ENCODE results near the gene CEBPA.

The CEBPA gene

DNA sequence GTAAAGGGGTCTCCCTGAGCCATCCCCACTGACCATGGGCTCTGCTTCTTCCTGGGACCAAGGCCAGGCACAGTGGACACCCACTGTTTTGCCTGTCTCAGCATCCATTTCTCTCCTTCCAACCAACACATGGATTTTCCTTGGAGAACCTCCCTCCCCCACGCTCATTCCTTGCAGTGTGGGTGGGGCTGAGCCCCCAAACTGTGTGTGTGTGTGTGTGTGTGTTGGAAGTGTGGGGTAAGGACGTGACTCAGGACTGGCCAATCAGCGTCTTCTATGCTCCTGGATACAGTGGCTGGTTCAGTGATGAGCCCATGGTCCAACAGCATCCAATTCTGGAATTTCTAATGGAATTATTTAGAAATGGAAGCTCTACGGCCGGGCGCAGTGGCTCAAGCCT lies 18.7 kb downstream of the CEBPA start:
- TF ChIP-seq, protein P1, sequence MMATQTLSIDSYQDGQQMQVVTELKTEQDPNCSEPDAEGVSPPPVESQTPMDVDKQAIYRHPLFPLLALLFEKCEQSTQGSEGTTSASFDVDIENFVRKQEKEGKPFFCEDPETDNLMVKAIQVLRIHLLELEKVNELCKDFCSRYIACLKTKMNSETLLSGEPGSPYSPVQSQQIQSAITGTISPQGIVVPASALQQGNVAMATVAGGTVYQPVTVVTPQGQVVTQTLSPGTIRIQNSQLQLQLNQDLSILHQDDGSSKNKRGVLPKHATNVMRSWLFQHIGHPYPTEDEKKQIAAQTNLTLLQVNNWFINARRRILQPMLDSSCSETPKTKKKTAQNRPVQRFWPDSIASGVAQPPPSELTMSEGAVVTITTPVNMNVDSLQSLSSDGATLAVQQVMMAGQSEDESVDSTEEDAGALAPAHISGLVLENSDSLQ (IDR thresholded peaks at IDR 0.05), result no peak
- no peak for TF ChIP-seq HDGF (IDR thresholded peaks at IDR 0.05; ENCODE audit: borderline replicate concordance)
- TF ChIP-seq ARNT (IDR thresholded peaks at IDR 0.05), result no peak
- no peak for TF ChIP-seq ZNF384 (IDR thresholded peaks at IDR 0.05)
- no peak for TF ChIP-seq TARDBP (IDR thresholded peaks at IDR 0.05)
- no peak for TF ChIP-seq ELF4 (IDR thresholded peaks at IDR 0.05)
- TF ChIP-seq L3MBTL2 (conservative IDR thresholded peaks at IDR 0.05), result no peak
- TF ChIP-seq FOXA1 (IDR thresholded peaks at IDR 0.05), result no peak
- no peak for TF ChIP-seq NFRKB (IDR thresholded peaks at IDR 0.05)
- TF ChIP-seq BHLHE40 (IDR thresholded peaks at IDR 0.05; ENCODE audit: borderline replicate concordance), result no peak
- no peak for DNase-seq (ENCODE audit: extremely low spot score)
- ChIA-PET POLR2A (interaction anchor here (2.2 kb wide), 1 partner anchor 18 kb away, joined by 6 read pairs; the partner anchor contains the start of gene CEBPA), CTCF (no interaction called here)

DNA sequence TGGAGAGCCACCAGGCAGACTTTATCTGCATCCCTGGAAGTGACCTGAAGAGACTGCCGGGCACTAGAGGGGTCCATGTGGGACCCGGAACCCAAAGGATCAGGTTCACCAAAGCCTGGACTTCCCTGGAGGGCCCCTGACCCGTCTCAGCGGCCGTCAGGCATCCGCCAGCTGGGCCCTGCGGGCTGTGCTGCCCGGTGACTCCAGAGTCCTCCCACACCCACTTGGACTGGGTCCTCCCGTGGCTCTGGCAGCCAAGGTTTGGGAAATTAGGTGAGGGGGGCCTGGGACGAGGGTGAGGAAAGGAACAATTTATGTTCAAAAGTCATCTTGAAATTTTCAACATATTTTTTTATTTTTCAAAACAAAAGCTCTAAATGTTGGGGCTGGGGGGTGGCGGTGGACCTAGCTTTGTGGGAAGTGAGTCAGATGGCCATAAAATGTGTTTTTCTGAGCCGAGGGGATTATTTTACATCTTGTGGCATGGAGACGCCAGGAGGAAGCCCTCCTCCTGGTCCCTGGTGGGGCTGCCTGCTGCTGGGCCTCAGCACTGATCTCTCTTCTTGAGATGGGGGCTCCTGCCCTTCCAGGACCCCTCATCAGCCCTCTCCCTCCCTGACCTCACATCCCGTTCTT lies 20.2 kb downstream of the CEBPA start:
- ChIA-PET CTCF (no interaction called here), POLR2A (interaction anchor here (1.9 kb wide), 1 partner anchor 92 kb away, joined by 5 read pairs; no protein-coding TSS in a partner anchor)
- DNase-seq (ENCODE audit: extremely low spot score), result no peak
- no peak for TF ChIP-seq FOXM1 (IDR thresholded peaks at IDR 0.05; ENCODE audit: borderline replicate concordance)
- TF ChIP-seq L3MBTL2 (conservative IDR thresholded peaks at IDR 0.05), result no peak
- TF ChIP-seq FOXK2 (IDR thresholded peaks at IDR 0.05), result no peak
- TF ChIP-seq HDGF (IDR thresholded peaks at IDR 0.05; ENCODE audit: borderline replicate concordance), result no peak
- TF ChIP-seq FOXA1 (IDR thresholded peaks at IDR 0.05), result no peak
- TF ChIP-seq ELF4 (IDR thresholded peaks at IDR 0.05), result no peak
- TF ChIP-seq ARNT (IDR thresholded peaks at IDR 0.05), result no peak
- no peak for TF ChIP-seq ZNF384 (IDR thresholded peaks at IDR 0.05)
- TF ChIP-seq BHLHE40 (IDR thresholded peaks at IDR 0.05; ENCODE audit: borderline replicate concordance), result no peak
- no peak for TF ChIP-seq NFRKB (IDR thresholded peaks at IDR 0.05)
- no peak for TF ChIP-seq SP1 (IDR thresholded peaks at IDR 0.05)
- TF ChIP-seq, protein P1 (IDR thresholded peaks at IDR 0.05), result no peak
- no peak for TF ChIP-seq SUZ12 (IDR thresholded peaks at IDR 0.05)

DNA sequence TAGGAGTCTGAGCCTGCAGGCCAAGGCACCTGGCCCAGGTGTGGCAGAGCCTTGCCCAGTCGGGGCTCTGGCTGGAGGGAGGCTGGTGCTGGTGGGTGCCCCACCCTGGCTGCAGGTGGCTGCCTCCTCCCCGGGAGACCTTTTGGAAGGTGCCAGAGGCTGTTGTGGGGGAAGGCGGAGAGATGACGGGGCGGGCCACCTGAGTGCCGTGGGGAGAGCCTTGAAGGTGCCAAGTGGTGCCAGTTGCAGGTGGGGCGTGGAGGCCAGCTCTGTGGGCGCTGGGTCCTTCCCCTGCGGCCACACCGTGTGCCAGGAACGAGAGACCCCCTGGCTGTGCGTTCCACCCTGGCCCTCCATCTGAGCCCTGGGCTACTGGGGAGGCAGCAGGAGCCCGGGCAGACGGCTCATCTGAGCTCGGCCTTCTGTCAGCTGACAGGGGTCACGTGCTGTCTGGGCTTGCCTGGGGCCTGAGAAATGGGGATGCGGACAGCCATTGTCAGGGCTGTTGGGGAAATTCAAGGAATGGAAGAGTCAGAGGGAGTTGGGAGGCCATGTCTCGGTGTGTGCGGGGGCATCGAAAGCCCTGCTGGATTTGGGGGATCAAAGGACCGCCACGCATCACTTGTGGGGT lies 20.9 kb downstream of the CEBPA start:
- ChIA-PET POLR2A (interaction anchor here (1.9 kb wide), 1 partner anchor 93 kb away, joined by 5 read pairs; no protein-coding TSS in a partner anchor), CTCF (no interaction called here)
- TF ChIP-seq ZNF384 (IDR thresholded peaks at IDR 0.05) (no peak), LEF1 (IDR thresholded peaks at IDR 0.05; ENCODE audit: borderline replicate concordance) (no peak), FOXA1 (IDR thresholded peaks at IDR 0.05) (no peak), SP1 (IDR thresholded peaks at IDR 0.05) (no peak), L3MBTL2 (conservative IDR thresholded peaks at IDR 0.05) (no peak), SUZ12 (IDR thresholded peaks at IDR 0.05) (no peak), NFRKB (IDR thresholded peaks at IDR 0.05) (no peak), ARNT (IDR thresholded peaks at IDR 0.05) (no peak), FOXK2 (IDR thresholded peaks at IDR 0.05) (no peak), FOXM1 (IDR thresholded peaks at IDR 0.05; ENCODE audit: borderline replicate concordance) (no peak), HDGF (IDR thresholded peaks at IDR 0.05; ENCODE audit: borderline replicate concordance) (no peak), ELF4 (IDR thresholded peaks at IDR 0.05) (no peak)
- no peak for DNase-seq (ENCODE audit: extremely low spot score)

DNA sequence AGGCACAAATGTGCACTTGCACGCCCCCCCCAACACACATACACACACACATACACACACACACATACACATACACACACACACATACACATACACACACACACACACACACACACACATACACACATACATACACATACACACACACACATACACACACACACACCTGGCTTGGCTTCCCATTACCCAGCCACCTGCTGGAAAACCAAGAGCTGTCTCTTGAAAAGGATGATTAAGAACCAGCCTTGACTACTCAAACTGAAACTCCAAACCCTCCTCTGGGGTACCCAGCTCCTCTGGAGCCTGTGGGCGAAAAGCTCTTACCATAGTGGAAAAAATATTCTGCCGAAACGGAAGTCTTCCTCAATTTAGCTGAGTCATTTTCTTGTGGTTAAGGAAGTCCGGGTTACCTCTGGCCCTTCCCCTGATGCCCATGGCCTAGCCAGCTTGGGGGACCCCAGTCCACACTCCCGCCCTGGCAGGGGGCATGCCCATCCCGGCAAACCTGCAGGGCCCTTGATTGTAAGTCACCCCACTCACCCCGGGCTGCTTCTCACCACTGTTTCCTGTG lies 21.9 kb downstream of the CEBPA start:
- CTCF ChIA-PET, result no interaction called here
- POLR2A ChIA-PET, result interaction anchor here (0.9 kb wide), 1 partner anchor 94 kb away, joined by 3 read pairs; no protein-coding TSS in a partner anchor
- no peak for DNase-seq (ENCODE audit: extremely low spot score)
- TF ChIP-seq SP1 (IDR thresholded peaks at IDR 0.05) (no peak), LEF1 (IDR thresholded peaks at IDR 0.05; ENCODE audit: borderline replicate concordance) (no peak), FOXM1 (IDR thresholded peaks at IDR 0.05; ENCODE audit: borderline replicate concordance) (no peak), TARDBP (IDR thresholded peaks at IDR 0.05) (no peak), ARNT (IDR thresholded peaks at IDR 0.05) (no peak), SUZ12 (IDR thresholded peaks at IDR 0.05) (no peak), FOXA1 (IDR thresholded peaks at IDR 0.05) (no peak), FOXK2 (IDR thresholded peaks at IDR 0.05) (no peak), CTBP1 (IDR thresholded peaks at IDR 0.05; ENCODE audit: borderline replicate concordance) (no peak), NFRKB (IDR thresholded peaks at IDR 0.05) (no peak), ZNF384 (IDR thresholded peaks at IDR 0.05) (no peak), ELF4 (IDR thresholded peaks at IDR 0.05) (no peak), HDGF (IDR thresholded peaks at IDR 0.05; ENCODE audit: borderline replicate concordance) (no peak), BHLHE40 (IDR thresholded peaks at IDR 0.05; ENCODE audit: borderline replicate concordance) (no peak), L3MBTL2 (conservative IDR thresholded peaks at IDR 0.05) (no peak)
- TF ChIP-seq, protein P1 (IDR thresholded peaks at IDR 0.05), result no peak

DNA sequence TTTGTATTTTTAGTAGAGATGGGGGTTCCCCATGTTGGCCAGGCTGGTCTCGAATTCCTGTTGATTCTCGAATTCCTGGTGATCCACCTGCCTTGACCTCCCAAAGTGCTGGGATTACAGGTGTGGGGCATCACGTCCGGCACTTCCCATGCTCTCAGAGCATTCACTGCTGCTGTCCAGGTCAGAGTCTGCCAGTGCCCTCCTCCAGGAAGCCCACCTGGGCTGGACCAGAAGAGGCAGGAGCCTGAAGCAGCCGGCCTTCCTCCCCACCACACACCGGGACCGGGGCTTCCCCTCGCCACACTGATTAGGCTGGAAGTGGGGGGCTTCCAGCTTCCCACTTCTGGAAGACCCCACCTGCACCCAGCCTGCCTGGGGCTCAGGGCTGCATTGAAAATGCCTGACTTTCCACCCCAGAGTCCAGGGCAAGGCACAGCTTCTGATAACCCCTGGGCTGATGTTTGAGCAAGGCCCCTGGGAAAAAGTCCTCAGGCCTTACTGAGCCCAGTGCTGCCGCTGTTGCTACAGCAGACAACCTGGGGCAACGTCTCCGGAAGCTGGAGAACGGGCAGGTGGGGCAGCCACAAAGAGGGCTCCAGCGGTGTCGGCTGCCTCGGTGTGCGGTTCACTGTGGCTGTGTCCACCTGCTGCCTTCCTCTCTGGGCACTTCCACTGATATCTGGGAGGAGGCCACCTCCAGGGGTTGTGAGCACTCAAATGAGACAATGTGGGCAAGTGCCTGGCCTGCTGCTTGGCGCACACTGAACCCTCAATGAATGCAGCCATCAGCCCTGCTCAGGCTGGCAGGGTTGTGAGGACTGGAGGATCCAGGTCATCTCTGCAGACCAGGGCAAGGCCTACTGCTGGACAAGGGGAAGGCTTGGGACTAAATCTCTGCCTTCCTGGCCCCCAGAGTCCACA lies 22.6 kb downstream of the CEBPA start:
- no peak for DNase-seq (ENCODE audit: extremely low spot score)
- POLR2A ChIA-PET, result interaction anchor here (0.9 to 1.2 kb wide), 2 partner anchors 25 to 94 kb away, joined by 3 read pairs; no protein-coding TSS in a partner anchor
- TF ChIP-seq FOXK2 (IDR thresholded peaks at IDR 0.05), result no peak
- TF ChIP-seq, protein P1 (IDR thresholded peaks at IDR 0.05), result no peak
- TF ChIP-seq FOXM1 (IDR thresholded peaks at IDR 0.05; ENCODE audit: borderline replicate concordance), result no peak
- no peak for TF ChIP-seq ARNT (IDR thresholded peaks at IDR 0.05)
- no peak for TF ChIP-seq SP1 (IDR thresholded peaks at IDR 0.05)
- CTCF ChIA-PET, result no interaction called here
